Neutrophil (primary cell): ENCODE data around the gene IL17D.

Experiments used
- H3K27ac ChIP-seq: fragments of 200-600 bp; sonication (generic); 2 replicates; pipeline ENCODE4 v1.5.1; 2016; ENCODE audit warnings: mild to moderate bottlenecking, moderate library complexity
- H3K27me3 ChIP-seq: fragments of 200-600 bp; sonication (generic); 2 replicates; pipeline ENCODE4 v1.6.0; 2016; ENCODE audit warnings: mild to moderate bottlenecking
- H3K36me3 ChIP-seq: fragments of 200-600 bp; sonication (generic); 2 replicates; pipeline ENCODE4 v1.5.1; 2017
- H3K4me1 ChIP-seq, 2 experiments: fragments of 200-600 bp in 1 of 2; sonication (generic) in 1 of 2; 1 replicate in 1 of 2; 2 replicates in 1 of 2; pipeline versions ENCODE4 v1.5.1 to v1.6.1; 2013 to 2016; ENCODE audit warnings: low read depth in 1 of 2, low read length in 1 of 2, mild to moderate bottlenecking in 1 of 2, moderate library complexity in 1 of 2; ENCODE audit not compliant: control insufficient read depth in 1 of 2, insufficient read depth in 1 of 2
- H3K4me3 ChIP-seq, 2 experiments: fragments of 200-600 bp in 1 of 2; sonication (generic) in 1 of 2; 1 replicate in 1 of 2; 2 replicates in 1 of 2; pipeline ENCODE4 v1.5.1; 2013 to 2016; ENCODE audit warnings: low read depth in 1 of 2, low read length in 1 of 2, mild to moderate bottlenecking in 1 of 2, moderate library complexity in 1 of 2
- H3K9me3 ChIP-seq: fragments of 200-600 bp; sonication (generic); 2 replicates; pipeline ENCODE4 v1.5.1; 2016
- TF ChIP-seq, protein P1 (sequence below): fragments of 200-600 bp; sonication (generic); IDR thresholded peaks from 2 replicates; pipeline ENCODE4 v1.5.1; 2016; ENCODE audit warnings: antibody characterized with exemption

Gene IL17D

DNA sequence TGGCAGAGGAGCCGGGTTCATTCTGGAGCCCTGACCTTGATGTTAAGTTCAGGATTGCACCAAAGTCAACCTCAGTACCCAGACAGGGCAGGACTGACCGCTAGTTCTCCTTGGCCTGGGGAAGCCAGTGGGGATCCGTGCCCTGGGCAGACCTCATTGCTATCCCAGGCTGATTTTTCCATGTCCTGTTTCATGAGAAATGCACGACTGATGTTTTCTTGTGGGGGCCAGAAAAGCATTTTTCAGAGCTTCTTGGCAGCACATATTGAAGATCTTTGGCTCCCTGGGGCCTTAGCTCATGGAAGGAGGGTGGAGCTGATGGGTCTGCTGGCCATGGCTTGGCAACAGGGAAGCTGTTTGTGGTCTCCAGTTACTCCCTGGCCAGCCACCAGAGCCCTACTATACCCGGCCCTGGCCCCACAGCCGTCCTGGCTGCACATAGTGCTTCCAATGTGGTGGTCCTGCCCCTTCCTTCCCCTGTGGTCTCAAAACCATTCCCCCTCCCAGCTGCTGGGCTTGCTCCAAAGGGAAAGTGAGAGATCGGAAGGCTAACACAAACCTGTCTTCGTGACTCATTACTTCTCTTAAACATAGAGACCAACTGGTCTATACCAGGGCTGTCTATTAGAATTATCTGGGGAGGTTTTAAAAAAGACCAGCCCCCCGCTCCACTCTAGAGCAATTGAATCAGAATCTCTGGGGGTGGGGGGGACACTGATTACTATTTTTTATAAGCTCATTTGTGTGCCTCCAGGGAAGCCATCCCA, 11.2 kb downstream of the IL17D start:
- no peak overlapping the region for H3K4me3 ChIP-seq
- TF ChIP-seq, protein P1, sequence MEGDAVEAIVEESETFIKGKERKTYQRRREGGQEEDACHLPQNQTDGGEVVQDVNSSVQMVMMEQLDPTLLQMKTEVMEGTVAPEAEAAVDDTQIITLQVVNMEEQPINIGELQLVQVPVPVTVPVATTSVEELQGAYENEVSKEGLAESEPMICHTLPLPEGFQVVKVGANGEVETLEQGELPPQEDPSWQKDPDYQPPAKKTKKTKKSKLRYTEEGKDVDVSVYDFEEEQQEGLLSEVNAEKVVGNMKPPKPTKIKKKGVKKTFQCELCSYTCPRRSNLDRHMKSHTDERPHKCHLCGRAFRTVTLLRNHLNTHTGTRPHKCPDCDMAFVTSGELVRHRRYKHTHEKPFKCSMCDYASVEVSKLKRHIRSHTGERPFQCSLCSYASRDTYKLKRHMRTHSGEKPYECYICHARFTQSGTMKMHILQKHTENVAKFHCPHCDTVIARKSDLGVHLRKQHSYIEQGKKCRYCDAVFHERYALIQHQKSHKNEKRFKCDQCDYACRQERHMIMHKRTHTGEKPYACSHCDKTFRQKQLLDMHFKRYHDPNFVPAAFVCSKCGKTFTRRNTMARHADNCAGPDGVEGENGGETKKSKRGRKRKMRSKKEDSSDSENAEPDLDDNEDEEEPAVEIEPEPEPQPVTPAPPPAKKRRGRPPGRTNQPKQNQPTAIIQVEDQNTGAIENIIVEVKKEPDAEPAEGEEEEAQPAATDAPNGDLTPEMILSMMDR: no peak

DNA sequence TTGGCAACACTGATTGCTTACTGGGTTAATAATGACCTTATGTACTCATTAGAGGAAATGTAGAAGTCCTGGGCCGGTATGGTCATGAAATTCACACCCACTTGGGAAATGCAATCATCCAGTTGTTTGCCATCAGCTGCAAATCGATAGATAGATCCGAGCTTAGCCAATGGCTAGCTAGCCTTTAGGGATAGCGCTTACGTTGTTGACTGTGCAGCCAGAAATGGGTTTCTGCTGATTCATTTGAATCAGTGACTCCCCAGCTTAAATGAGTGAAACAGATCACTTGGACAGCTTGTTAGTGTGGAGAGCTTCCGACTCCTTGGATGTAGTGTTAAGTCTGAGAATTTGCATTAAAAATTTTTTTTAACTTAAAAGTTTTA, 11.8 kb downstream of the IL17D start:
- no peaks in the 10 kb centered on the region for H3K36me3 ChIP-seq
- no peak overlapping the region for H3K27ac ChIP-seq
- TF ChIP-seq, protein P1: no peak
- H3K4me3 ChIP-seq: no peak overlapping the region
- no peaks in the 10 kb centered on the region for H3K9me3 ChIP-seq
- H3K27me3 ChIP-seq: peaks cover 53% of the 10 kb centered on the region
- H3K4me1 ChIP-seq: no peaks in the 10 kb centered on the region

More for the DNA sequence above, 11.2 kb downstream of the IL17D start:
- no peak overlapping the region for H3K27ac ChIP-seq
- H3K4me1 ChIP-seq: no peaks in the 10 kb centered on the region
- H3K9me3 ChIP-seq: no peaks in the 10 kb centered on the region
- no peaks in the 10 kb centered on the region for H3K36me3 ChIP-seq
- peaks cover 47% of the 10 kb centered on the region for H3K27me3 ChIP-seq

DNA sequence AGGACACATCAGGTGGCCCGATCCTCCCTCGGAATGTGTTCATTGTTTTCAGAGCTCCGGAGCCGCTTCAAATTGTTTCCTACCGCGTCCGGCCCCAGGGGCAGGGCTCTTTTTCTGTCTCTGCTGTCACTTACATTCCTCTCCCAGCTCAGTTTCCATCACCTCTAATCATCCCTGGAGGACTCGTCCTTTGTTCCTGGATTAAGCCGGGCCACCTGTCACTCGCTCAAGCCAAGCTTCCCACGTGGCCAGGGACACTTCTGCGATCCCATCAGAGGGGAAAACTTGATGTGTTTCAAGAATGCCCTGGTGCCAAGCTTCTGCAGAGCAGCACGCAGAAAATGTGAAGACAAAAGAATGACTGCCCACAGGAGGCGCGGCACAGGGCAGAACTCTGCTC, 13.5 kb downstream of the IL17D start:
- peaks cover 62% of the 10 kb centered on the region for H3K27me3 ChIP-seq
- TF ChIP-seq, protein P1: no peak
- H3K4me3 ChIP-seq: no peak overlapping the region
- no peak overlapping the region for H3K27ac ChIP-seq
- no peaks in the 10 kb centered on the region for H3K36me3 ChIP-seq
- H3K4me1 ChIP-seq: peaks cover 0 to 6% of the 10 kb centered on the region in 2 experiments
- H3K9me3 ChIP-seq: no peaks in the 10 kb centered on the region

DNA sequence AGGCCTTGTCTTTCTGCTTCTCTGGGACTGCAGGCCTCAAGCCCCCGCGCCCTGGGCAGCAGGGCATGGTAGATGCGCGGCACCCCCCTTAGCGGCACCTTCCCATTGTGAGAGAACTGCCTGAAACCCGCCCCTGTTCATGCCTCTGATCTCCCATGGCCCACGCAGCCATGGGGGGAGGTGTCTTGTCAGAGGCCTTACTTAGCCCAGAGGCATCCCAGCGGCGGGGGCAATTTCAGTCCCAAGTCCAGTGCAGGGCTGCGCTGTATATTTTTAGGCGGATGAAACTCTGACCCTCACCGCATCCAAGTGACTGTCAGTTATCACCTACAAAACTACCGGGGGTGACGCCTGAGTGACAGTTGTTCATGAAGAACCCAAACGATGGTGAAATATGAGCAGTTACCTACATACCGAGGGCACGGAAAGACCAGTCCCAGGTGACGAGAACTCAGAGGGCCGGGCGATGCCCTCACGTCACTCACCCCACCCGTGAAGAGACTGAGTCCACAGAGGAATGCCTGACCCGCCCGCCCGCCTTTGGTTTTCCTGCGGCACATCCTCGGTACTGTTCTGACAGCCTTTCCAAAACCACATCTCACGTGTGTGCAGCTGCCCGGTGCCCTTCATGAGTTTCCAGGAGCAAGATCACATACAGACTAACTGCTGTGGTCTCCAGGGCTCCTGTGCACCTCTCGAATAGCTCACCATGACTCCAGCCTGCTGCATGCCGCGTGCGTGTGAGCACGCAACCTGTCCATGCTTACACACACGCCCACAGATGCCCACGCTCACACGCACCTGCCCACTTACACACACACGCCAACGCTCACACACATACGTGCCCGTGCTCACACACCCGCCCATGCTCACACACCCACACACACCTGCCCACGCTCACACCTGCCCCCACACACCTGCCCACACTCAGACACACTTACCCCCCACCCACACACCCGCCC, 14.4 kb downstream of the IL17D start:
- no peaks in the 10 kb centered on the region for H3K36me3 ChIP-seq
- no peak overlapping the region for H3K27ac ChIP-seq
- H3K27me3 ChIP-seq: peaks cover 62% of the 10 kb centered on the region
- TF ChIP-seq, protein P1: no peak
- H3K4me3 ChIP-seq: no peak overlapping the region
- no peaks in the 10 kb centered on the region for H3K9me3 ChIP-seq
- H3K4me1 ChIP-seq: peaks cover 0 to 7% of the 10 kb centered on the region in 2 experiments

DNA sequence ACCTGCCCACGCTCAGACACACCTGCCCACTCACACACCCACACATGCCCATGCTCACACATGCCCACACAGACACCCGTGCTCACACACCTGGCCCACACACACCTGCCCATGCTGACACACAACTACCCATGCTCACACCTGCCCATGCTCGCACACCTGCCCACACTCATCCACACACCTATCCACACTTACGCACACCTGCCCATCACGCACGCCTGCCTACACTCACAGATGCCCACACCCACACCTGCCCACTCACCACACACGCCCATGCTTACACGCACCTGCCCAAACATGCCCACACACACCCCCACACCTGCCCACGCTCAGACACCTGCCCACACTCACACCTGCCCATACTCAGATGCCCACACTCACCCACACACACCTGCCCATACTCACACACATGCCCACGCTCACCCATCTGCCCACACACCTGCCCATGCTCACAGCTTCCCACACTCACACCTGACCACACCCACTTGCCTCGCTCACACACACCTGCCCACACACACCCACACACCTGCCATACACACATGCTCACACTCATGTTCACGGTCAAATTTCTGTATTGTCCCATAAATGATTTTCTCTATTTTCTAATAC, 15.6 kb downstream of the IL17D start:
- Histone ChIP-seq H3K27ac (no peak overlapping the region), H3K9me3 (no peaks in the 10 kb centered on the region), H3K36me3 (no peaks in the 10 kb centered on the region), H3K27me3 (peaks cover 55% of the 10 kb centered on the region), H3K4me1 (peaks cover 0 to 7% of the 10 kb centered on the region in 2 experiments), H3K4me3 (no peak overlapping the region)
- TF ChIP-seq, protein P1: no peak
